Subcutaneous adipose tissue (tissue), 4 donors: ENCODE measurements around the gene NGEF. TPM values are rescaled to one million over a fixed set of nuclear protein-coding genes. Genes with fewer than 3 reads are reported as not detected.

Source experiments
- total RNA-seq, 4 donors: library from RNA; depleted of rRNA; stranded (reverse); fragments of >200 nt; gene quantifications; one replicate each; pipeline ENCODE4 v1.1.0, GENCODE V29; 2016
- TF ChIP-seq, protein P1 (sequence below): fragments of 450-650 bp; IDR thresholded peaks from one replicate; pipeline ENCODE4 v1.5.1; 2016; ENCODE audit warnings: low read depth, mild to moderate bottlenecking, control low read depth, antibody characterized with exemption, moderate library complexity

NGEF gene
- total RNA-seq, 4 donors from 2014 or later = 0.16 to 1.3 (median 0.17) TPM; not detected in 1

DNA sequence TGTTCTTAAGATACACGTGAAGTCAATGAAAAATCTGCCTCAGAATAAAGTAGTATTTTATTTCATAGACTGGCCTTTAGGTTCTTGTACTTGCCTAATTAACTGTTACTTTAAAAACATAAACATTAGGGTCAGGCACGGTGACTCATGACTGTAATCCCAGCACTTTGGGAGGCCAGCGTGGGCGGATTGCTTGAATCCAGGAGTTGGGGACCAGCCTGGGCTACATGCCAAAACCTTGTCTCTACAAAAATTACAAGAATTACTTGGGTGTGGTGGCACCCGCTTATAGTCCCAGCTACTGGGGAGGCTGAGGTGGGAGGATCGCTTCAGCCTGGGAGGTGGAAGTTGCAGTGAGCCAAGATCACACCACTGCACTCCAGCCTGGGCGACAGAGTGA, 159.0 kb downstream of the NGEF start:
- TF ChIP-seq, protein P1, sequence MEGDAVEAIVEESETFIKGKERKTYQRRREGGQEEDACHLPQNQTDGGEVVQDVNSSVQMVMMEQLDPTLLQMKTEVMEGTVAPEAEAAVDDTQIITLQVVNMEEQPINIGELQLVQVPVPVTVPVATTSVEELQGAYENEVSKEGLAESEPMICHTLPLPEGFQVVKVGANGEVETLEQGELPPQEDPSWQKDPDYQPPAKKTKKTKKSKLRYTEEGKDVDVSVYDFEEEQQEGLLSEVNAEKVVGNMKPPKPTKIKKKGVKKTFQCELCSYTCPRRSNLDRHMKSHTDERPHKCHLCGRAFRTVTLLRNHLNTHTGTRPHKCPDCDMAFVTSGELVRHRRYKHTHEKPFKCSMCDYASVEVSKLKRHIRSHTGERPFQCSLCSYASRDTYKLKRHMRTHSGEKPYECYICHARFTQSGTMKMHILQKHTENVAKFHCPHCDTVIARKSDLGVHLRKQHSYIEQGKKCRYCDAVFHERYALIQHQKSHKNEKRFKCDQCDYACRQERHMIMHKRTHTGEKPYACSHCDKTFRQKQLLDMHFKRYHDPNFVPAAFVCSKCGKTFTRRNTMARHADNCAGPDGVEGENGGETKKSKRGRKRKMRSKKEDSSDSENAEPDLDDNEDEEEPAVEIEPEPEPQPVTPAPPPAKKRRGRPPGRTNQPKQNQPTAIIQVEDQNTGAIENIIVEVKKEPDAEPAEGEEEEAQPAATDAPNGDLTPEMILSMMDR = no peak

DNA sequence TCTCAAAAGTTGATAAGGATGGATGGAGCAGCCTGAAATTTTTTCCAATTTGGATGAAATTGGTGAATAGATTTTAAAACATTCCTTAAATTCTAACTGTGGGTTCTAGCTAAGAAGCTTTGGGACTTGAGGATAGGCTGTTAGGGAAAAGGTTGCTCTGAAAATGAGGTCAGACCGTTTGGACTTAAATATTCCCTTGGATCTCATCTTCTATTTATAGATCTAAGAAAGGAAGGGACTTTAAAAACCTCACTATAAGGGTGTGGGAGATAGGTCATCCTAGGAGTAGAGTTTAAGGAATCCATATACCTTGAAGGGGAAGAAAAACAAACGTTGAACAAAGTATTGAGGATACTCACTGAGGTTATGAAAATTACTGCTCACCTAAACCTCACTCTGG, 160.4 kb downstream of the NGEF start:
- TF ChIP-seq, protein P1 = no peak

DNA sequence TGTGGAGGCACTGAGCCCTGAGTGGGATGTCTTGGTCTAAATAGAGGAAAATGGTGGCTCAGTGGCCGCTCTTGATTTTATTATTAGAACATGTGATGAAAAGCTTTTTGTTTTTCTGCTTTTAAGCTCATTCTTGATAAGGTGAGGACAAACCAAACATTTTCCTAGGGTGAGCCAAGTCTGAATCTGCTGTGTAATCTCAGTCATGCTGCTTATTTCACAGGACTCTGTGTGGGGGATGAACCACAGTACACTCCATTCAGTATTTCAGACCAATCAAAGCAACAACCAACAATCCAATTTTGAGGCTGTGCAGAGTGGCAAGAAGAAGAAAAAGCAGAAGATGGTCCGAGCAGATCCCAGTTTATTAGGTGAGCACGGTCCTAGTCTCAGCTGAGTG, 163.0 kb downstream of the NGEF start:
- TF ChIP-seq, protein P1 = no peak

- TF ChIP-seq, protein P1 = no peak
These were observed 167.0 kb downstream of the NGEF start for GRCh38 chr2:232846055-232846454.

DNA sequence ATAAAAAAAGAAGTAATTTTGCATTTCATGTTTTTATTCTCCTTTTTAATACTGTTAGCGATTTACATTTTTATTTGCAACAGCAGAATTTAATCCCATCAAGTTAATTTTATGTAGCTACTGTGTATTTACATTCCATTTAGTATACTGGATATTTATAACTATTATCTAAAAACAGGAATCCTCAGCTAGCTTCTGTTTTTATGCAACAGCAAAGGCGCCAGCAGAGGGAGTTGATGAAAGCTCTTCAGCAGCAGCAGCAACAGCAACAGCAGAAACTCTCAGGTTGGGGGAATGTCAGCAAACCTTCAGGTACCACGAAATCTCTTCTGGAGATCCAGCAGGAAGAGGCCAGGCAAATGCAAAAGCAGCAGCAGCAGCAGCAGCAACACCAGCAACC, 169.2 kb downstream of the NGEF start:
- TF ChIP-seq, protein P1 = no peak

DNA sequence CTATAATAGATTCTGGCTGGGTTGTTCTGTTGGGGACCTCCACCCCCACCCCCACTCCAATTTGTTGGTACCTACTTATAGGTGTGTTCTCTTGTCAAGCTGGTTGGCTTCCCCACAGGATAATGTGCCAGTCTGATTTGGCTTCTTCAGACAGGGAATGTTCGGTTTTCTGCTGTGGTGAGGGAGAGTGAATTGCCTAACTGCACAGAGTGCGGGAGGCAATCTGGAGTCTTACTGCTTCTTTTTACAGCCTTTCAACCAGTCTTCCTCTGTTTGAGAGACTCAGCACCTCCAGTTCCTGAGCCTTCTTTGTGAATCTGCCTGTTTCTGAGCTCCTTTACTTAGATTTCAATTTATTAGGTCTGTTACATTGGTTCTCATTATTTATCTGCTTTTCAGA, 170.4 kb downstream of the NGEF start:
- TF ChIP-seq, protein P1 = no peak

- TF ChIP-seq, protein P1 = no peak
These were observed 173.5 kb downstream of the NGEF start for GRCh38 chr2:232839411-232840079.
